NCI-H146 treated with DMSO at 0.1 percent for 48 hours (cell line): ENCODE results near the gene ARHGAP27.

Experiments
- DNase-seq: peaks from one replicate; lab custom pipeline; 2025; ENCODE audit not compliant: unreplicated experiment; lab: John Stamatoyannopoulos, UW

Gene ARHGAP27

GRCh38 chr17:45410144-45411091 is 22.3 kb downstream of the ARHGAP27 start:
- DNase-seq = no peak

GRCh38 chr17:45409659-45410076 is 23.0 kb downstream of the ARHGAP27 start:
- DNase-seq = no peak

GRCh38 chr17:45408611-45409421 is 23.9 kb downstream of the ARHGAP27 start:
- DNase-seq = no peak

GRCh38 chr17:45406107-45406506 is 26.6 kb downstream of the ARHGAP27 start:
- DNase-seq = no peak

GRCh38 chr17:45405250-45406086 is 27.2 kb downstream of the ARHGAP27 start:
- DNase-seq = no peak

- no peak for DNase-seq
Measured at GRCh38 chr17:45404870-45405249, 27.8 kb downstream of the ARHGAP27 start.

- no peak for DNase-seq
Measured at GRCh38 chr17:45403906-45404490, 28.7 kb downstream of the ARHGAP27 start.

GRCh38 chr17:45402916-45403315 is 29.8 kb downstream of the ARHGAP27 start:
- DNase-seq = no peak

GRCh38 chr17:45398800-45399199 is 33.9 kb downstream of the ARHGAP27 start:
- no peak for DNase-seq

GRCh38 chr17:45397796-45398195 is 34.9 kb downstream of the ARHGAP27 start:
- no peak for DNase-seq

GRCh38 chr17:45396496-45397205 is 36.0 kb downstream of the ARHGAP27 start:
- DNase-seq = no peak

GRCh38 chr17:45395569-45396415 is 36.9 kb downstream of the ARHGAP27 start:
- no peak for DNase-seq

- no peak for DNase-seq
Measured at GRCh38 chr17:45394913-45395568, 37.6 kb downstream of the ARHGAP27 start.

- DNase-seq = no peak
Measured at GRCh38 chr17:45394564-45394912, 38.1 kb downstream of the ARHGAP27 start.

GRCh38 chr17:45394091-45394490 is 38.6 kb downstream of the ARHGAP27 start:
- no peak for DNase-seq

GRCh38 chr17:45393411-45393810 is 39.3 kb downstream of the ARHGAP27 start:
- no peak for DNase-seq

- DNase-seq = no peak
Measured at GRCh38 chr17:45391918-45392317, 40.8 kb downstream of the ARHGAP27 start.

GRCh38 chr17:45391291-45391690 is 41.4 kb downstream of the ARHGAP27 start:
- no peak for DNase-seq

GRCh38 chr17:45389354-45389753 is 43.3 kb downstream of the ARHGAP27 start:
- no peak for DNase-seq
